GF-D8 (cell line): ENCODE results near the gene PLCL1.
"Not testable (repeated sequence)": the region's sequence is repeated elsewhere in the genome, so short reads cannot be mapped to it uniquely, and the experiment has no call there.

Experiments
- DNase-seq: peaks from one replicate; lab custom pipeline; 2025; lab: John Stamatoyannopoulos, UW

The PLCL1 gene

GRCh38 chr2:198186257-198186656 is 381.9 kb downstream of the PLCL1 start:
- DNase-seq, result no peak

- no peak for DNase-seq
These were observed 383.4 kb downstream of the PLCL1 start for GRCh38 chr2:198187841-198188240.

- no peak for DNase-seq
These were observed 384.6 kb downstream of the PLCL1 start for GRCh38 chr2:198188982-198189381.

- DNase-seq, result no peak
These were observed 387.3 kb downstream of the PLCL1 start for GRCh38 chr2:198191651-198192050.

- DNase-seq, result not testable (repeated sequence)
These were observed 392.2 kb downstream of the PLCL1 start for GRCh38 chr2:198196556-198196955.
